CMK (cell line): ENCODE measurements around the gene TGFBRAP1.
"Not testable (repeated sequence)": the region's sequence is repeated elsewhere in the genome, so short reads cannot be mapped to it uniquely, and the experiment has no call there.

Source experiments
- DNase-seq: peaks from one replicate; pipeline ENCODE4 v3.0.0-alpha.2; 2010; ENCODE audit warnings: low read depth

Gene TGFBRAP1

GRCh38 chr2:105274046-105274445, 55.5 kb downstream of the TGFBRAP1 start:
- DNase-seq = no peak

DNA sequence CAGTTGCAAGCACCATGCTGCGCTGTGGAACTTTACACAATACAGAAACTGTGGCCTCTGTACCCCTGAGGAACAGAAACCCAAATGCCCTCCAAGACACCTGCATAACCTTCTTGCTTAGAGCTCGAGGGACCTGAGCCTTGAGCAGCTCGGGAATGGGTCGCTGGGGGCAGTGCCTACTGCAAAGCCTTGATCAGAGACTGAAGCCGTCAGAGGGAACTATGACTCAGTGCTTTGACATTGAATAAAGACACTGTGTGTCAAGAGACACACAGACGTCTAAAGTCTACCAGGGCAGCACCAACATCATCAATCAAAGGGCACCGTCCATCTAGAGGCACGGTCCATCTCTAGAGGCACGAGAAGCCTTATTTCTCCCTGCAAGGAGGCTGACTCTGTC, 57.4 kb downstream of the TGFBRAP1 start:
- no peak for DNase-seq

- no peak for DNase-seq
These were observed 58.0 kb downstream of the TGFBRAP1 start for GRCh38 chr2:105271393-105272045.

GRCh38 chr2:105269426-105269825, 60.1 kb downstream of the TGFBRAP1 start:
- DNase-seq = no peak

GRCh38 chr2:105262651-105263091, 66.9 kb downstream of the TGFBRAP1 start:
- DNase-seq = no peak

DNA sequence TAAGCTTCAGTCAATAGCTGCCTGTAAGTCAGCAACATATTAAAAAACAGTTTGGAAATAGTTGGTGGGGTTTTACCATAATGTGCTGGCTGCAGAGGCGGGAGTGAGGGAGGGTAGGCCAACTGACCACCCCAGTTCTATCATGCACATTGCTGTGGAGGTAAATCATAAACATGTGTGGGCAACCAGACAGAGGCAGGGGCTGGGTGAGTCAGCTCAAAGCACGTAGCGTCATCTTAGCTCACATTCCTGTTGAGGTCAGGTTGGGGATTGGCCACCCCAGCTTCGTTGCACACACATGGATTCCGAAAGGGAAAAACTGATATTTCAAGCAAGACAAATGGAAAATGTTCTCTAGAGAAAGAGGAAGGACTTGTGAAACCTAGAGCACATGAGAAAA, 68.5 kb downstream of the TGFBRAP1 start:
- no peak for DNase-seq

DNA sequence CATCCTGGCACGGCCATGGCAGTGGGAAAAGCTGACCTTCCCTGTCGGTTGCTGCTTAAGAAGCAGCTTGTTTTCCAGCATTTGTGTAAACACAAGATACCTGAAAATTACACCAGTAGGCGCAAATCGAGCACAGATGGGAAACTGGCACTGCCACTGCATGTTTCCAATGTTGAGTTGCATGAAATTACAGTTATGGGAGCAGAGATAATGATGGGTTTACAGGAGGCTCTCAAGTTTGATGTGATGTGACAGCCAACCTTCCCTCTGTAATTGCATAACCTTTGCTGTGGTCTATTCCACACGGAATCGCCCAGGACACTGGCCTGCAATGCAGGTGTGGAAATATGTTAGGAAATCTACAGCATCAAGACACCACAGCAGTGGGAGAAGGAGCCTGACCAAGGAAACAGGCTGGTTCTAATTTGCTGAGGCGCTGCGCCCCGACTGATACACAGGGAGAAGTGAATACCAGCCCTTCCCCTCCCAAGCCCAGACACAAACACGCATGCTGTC, 70.6 kb downstream of the TGFBRAP1 start:
- no peak for DNase-seq

GRCh38 chr2:105257981-105258380, 71.6 kb downstream of the TGFBRAP1 start:
- no peak for DNase-seq

DNA sequence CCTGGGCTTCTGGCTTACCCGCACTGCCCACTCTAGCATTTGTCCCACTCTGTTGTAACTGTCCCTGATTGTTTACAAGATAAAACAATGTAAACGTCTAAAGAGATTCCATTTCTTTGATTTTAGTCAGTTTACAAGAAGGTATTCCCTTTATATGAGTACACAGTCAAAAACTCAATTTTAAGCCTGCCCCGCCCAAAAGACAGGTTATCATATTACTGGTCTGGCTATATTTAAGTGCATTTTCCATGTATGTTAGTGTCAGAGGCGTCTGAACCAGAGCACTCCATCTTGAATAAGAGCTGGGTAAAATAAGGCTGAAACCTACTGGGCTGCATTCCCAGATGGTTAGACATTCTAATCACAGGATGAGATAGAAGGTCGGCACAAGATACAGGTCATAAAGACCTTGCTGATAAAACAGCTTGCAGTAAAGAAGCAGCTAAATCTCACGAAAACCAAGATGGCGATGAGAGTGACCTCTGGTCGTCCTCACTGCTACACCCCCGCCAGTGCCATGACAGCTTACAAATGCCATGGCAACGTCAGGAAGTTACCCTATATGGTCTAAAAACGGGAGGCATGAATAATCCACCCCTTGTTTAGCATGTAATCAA, 73.0 kb downstream of the TGFBRAP1 start:
- DNase-seq = no peak

DNA sequence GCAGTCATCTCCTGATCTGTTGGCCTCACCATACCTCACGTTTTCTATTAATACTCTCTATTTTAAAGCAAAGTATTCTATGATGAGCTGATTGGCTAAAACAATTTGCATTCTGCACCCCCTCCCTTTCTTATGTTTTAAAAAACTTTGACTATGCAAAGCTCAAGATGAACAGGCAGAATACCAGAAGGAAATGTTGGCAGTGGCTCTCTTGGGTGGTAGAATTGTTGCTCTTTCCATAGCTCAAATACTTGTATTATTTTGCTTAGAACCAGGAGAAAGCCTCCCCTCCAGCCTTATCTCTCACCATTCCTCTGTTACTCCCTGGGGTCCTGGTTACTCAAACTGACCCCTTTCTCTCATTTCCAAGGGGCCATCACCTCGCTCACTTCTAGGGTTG, 73.6 kb downstream of the TGFBRAP1 start:
- DNase-seq = no peak

DNA sequence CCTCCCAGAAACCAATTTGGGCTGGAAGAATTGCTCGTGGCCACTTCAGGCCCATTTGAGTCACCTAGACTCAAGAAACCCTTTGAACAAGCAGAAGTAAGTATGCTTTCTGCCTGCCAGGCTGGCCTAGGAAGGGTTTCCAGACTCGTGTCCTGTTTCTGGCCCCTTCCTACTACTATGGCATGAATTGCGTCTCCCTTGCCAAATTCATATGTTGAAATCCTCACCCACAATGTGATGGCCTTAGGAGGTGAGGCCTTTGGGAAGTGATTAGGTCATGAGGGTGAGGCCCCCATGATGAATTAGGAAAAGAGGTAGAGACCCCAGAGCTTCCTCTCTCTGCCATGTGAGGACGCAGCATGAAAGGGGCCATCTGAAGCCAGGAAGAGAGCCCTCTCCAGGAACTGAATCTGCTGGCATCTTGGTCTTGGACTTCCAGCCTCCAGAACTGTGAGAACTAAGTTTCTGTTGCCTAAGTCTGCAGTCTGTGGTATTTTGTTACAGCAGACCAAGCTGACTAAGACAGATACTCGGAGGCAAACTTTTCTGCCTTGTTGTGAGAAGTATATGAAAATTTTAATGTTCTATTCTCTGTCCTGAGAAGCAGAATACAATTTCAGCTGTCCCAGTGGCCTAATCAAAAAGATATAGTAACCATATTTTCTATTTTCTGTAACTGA, 74.9 kb downstream of the TGFBRAP1 start:
- no peak for DNase-seq

GRCh38 chr2:105252271-105252670, 77.3 kb downstream of the TGFBRAP1 start:
- DNase-seq = no peak

DNA sequence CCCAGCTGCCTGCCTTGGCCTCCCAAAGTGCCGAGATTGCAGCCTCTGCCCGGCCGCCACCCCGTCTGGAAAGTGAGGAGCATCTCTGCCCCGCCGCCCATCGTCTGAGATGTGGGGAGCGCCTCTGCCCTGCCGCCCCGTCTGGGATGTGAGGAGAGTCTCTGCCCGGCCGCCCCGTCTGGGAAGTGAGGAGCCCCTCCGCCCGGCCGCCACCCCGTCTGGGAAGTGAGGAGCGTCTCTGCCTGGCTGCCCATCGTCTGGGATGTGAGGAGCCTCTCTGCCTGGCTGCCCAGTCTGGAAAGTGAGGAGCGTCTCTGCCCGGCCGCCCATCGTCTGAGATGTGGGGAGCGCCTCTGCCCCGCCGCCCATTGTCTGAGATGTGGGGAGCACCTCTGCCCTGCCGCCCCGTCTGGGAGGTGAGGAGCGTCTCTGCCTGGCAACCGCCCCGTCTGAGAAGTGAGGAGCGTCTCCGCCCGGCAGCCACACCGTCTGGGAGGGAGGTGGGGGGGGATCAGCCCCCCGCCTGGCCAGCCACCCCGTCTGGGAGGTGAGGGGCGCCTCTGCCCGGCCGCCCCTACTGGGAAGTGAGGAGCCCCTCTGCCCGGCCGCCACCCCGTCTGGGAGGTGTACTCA, 78.4 kb downstream of the TGFBRAP1 start:
- not testable (repeated sequence) for DNase-seq

DNA sequence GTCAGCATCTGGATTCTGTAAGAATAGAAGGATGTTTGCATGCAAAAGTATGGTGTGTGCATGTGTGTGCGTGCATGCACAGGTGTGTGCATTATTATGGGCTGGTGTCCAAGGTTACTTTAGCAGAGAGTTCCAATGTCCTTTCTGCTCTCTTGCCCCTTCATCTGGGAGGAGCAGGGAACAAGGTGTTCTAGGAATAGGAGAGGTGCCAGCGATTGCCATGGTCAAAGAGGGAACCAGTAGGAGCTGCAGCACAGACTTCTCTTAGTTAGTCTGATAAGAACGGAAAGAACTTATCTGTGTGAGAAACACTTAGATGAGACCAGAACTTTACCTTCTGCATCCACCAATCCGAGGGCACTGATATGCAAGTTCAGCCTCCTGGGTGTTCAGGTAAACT, 79.6 kb downstream of the TGFBRAP1 start:
- DNase-seq = no peak

GRCh38 chr2:105249181-105249580, 80.4 kb downstream of the TGFBRAP1 start:
- no peak for DNase-seq

GRCh38 chr2:105248316-105249070, 81.0 kb downstream of the TGFBRAP1 start:
- no peak for DNase-seq

DNA sequence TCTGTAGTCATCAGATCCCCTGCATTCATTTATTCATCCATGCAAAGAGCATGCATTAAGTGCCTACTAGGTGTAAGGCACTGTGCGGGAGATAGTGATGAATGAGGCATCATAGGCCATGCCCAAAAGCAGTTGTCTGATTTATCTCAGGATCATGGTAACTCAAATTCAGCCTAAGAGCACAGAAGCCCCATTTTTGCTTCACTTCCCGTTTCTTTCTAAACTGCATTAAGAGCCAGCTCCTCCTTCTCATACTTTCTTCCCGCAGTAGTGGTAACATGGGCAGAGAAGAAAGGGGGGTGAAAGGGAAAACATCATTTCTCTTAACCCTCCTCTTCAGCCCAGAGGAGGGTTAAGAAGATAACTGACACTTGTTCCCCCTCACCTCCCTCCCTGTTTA, 85.1 kb downstream of the TGFBRAP1 start:
- no peak for DNase-seq

- no peak for DNase-seq
These were observed 85.6 kb downstream of the TGFBRAP1 start for GRCh38 chr2:105243961-105244360.

DNA sequence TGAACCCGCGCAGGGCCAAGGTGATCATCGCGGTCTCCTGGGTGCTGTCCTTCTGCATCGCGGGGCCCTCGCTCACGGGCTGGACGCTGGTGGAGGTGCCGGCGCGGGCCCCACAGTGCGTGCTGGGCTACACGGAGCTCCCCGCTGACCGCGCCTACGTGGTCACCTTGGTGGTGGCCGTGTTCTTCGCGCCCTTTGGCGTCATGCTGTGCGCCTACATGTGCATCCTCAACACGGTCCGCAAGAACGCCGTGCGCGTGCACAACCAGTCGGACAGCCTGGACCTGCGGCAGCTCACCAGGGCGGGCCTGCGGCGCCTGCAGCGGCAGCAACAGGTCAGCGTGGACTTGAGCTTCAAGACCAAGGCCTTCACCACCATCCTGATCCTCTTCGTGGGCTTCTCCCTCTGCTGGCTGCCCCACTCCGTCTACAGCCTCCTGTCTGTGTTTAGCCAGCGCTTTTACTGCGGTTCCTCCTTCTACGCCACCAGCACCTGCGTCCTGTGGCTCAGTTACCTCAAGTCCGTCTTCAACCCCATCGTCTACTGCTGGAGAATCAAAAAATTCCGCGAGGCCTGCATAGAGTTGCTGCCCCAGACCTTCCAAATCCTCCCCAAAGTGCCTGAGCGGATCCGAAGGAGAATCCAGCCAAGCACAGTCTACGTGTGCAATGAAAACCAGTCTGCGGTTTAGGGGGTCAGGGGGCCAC, 87.1 kb downstream of the TGFBRAP1 start:
- DNase-seq = no peak

GRCh38 chr2:105241443-105241842, 88.1 kb downstream of the TGFBRAP1 start, which contains the start of gene GPR45:
GPR45 (plus strand) TSS chr2:105241743; CDS start chr2:105241859, 116 bp downstream.
- DNase-seq = no peak

DNA sequence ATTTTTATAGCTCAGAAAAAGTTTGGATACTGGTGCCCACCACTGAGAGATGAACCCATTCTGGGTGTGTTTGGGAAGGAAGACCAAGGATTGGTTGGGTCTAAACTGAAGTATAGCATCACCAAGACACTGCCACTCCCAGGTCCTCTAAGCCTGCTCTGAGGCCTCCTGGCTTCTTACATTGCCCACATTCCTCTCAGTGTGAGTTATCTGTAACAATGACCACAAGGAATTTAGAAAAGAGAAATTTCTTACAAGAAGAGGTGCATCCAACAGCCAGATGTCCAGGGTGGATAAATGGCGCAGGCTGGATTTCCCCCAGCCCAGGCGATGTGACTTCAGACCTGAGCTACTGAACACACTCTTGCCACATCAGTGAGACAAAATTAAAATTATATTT, 89.6 kb downstream of the TGFBRAP1 start:
- DNase-seq = no peak
